ENCODE measurements around the gene RIT1. TPM values are rescaled to one million over a fixed set of nuclear protein-coding genes. Genes with fewer than 3 reads are reported as not detected.

The RIT1 gene
- total RNA-seq, 1 donor from 2014 or later: 35.3 TPM

DNA sequence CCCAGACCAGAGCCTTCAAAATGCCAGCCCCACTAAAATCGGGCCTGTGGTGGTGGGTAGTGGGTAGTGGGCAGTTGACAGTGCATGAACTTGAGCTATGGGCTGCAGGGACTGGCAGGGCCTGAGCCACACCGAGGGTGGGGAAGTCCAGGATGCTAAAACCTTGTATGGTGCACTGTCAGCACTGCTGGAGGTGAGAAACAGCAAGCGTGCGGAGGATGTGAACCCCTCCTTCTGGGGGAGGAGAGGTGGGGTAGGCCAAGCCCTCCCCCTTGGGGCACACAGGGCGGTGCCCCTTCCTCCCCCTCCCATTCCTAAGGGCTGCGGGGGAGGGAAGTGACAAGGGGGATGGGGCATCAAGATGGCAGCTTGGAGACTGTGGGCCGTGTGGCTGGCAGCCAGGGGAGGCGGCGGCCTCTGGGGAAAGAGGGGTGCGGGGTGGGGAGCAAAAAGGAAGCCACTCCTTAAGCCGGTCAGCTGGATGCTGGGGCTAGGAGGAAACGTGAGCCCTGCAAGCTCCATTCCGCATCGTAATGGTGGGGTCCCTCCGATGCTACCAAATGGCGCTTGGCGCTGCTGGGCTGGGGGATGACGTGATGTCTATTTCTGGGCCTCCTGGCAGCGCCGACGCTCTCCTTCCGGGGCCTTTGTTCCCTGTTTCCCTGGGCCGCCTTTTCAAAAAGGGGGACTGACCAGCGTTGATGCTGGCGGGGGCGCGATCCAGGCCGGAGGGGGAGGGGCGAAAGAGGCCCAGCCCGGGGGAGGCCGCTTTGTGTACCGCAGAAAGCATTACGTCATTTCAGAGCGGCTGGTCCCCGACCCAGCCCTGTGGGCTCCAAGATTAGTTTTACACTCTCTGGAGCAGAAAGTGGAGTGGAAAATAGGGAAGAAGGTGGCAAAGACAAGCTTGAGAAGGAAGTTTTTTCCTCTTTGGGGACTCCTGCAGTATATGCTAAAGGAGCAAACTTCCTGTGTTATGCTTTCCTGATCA is 51.0 kb downstream of the RIT1 start:
- Mint-ChIP-seq H3K36me3 (peaks cover 6% of the 10 kb centered on the region), H3K9me3 (no peaks in the 10 kb centered on the region), H3K27ac (no peak overlapping the region), H3K4me1 (ENCODE audit: unreplicated experiment) (peaks cover 13% of the 10 kb centered on the region), H3K27me3 (peaks cover 22% of the 10 kb centered on the region), H3K4me3 (no peak overlapping the region)
- no peak for DNase-seq (ENCODE audit: extremely low spot score, unreplicated experiment)
- TF ChIP-seq, protein P1, sequence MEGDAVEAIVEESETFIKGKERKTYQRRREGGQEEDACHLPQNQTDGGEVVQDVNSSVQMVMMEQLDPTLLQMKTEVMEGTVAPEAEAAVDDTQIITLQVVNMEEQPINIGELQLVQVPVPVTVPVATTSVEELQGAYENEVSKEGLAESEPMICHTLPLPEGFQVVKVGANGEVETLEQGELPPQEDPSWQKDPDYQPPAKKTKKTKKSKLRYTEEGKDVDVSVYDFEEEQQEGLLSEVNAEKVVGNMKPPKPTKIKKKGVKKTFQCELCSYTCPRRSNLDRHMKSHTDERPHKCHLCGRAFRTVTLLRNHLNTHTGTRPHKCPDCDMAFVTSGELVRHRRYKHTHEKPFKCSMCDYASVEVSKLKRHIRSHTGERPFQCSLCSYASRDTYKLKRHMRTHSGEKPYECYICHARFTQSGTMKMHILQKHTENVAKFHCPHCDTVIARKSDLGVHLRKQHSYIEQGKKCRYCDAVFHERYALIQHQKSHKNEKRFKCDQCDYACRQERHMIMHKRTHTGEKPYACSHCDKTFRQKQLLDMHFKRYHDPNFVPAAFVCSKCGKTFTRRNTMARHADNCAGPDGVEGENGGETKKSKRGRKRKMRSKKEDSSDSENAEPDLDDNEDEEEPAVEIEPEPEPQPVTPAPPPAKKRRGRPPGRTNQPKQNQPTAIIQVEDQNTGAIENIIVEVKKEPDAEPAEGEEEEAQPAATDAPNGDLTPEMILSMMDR (conservative IDR thresholded peaks at IDR 0.05): no peak

DNA sequence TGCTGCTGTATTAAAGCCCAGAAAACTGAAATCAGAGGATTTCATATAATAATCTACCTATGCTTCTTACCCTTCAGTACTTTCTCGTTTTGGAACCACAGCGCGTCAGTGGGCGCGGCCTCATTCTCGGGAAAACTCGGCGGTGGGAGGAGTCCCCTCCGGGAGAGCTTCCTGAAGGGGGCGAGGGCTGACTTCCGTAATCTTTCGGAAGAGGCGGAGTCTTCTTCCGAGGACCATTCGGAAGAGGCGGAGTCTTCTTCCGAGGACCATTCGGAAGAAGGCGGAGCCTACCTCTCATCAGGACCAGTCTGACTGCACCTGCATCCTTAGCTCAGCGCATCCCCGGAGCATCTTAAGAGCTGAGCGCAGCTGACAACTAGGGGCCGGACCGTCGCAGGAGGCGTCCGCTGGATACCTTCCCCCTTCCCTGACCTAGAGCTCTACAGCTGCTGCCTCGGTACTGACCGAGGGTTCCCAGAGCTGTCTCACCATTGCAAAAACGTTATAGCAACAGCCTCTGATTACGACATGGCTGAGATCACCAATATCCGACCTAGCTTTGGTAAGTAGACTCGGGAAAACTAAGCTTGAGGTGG is 51.8 kb downstream of the RIT1 start, which contains the start of gene SYT11:
SYT11 (plus strand) TSS at position 334 of the 596 bp plus-strand sequence; CDS start at position 529, 195 bp downstream.
- TF ChIP-seq, protein P1 (conservative IDR thresholded peaks at IDR 0.05): no peak
- Mint-ChIP-seq H3K27ac (peak within 1 kb of the TSS; percentile 83), H3K4me3 (peak within 1 kb of the TSS; percentile 89)

DNA sequence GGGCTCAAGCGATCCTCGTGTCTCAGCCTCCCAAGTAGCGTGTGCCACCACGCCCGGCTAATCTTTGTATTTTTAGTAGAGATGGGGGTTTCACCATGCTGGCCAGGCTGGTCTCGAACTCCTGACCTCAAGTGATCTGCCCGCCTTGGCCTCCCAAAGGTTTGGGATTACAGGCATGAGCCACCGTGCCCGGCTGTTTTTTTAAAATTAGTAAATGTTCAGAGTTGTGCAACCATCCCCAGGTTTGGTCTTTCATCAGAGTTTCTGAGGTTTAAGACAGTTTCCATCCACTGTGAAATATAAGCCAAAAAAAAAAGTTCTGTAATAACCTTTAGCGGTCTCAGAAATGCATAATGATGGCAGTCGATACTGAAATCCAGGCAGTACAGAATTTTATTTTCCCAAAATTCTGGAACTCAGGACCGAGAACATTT is 52.3 kb downstream of the RIT1 start:
- TF ChIP-seq, protein P1 (conservative IDR thresholded peaks at IDR 0.05): no peak
- H3K27ac Mint-ChIP-seq: peak overlapping the region; percentile 83
- H3K4me1 Mint-ChIP-seq (ENCODE audit: unreplicated experiment): peaks cover 13% of the 10 kb centered on the region
- DNase-seq (ENCODE audit: extremely low spot score, unreplicated experiment): no peak
- peaks cover 22% of the 10 kb centered on the region for H3K27me3 Mint-ChIP-seq
- H3K4me3 Mint-ChIP-seq: peak overlapping the region; percentile 89
- H3K36me3 Mint-ChIP-seq: peaks cover 9% of the 10 kb centered on the region
- H3K9me3 Mint-ChIP-seq: no peaks in the 10 kb centered on the region

More for the DNA sequence above, 51.8 kb downstream of the RIT1 start, which contains the start of gene SYT11:
- H3K36me3 Mint-ChIP-seq: peaks cover 9% of the 10 kb centered on the region
- H3K4me1 Mint-ChIP-seq (ENCODE audit: unreplicated experiment): peaks cover 13% of the 10 kb centered on the region
- DNase-seq (ENCODE audit: extremely low spot score, unreplicated experiment): peak; percentile 89
- no peaks in the 10 kb centered on the region for H3K9me3 Mint-ChIP-seq
- peaks cover 22% of the 10 kb centered on the region for H3K27me3 Mint-ChIP-seq

DNA sequence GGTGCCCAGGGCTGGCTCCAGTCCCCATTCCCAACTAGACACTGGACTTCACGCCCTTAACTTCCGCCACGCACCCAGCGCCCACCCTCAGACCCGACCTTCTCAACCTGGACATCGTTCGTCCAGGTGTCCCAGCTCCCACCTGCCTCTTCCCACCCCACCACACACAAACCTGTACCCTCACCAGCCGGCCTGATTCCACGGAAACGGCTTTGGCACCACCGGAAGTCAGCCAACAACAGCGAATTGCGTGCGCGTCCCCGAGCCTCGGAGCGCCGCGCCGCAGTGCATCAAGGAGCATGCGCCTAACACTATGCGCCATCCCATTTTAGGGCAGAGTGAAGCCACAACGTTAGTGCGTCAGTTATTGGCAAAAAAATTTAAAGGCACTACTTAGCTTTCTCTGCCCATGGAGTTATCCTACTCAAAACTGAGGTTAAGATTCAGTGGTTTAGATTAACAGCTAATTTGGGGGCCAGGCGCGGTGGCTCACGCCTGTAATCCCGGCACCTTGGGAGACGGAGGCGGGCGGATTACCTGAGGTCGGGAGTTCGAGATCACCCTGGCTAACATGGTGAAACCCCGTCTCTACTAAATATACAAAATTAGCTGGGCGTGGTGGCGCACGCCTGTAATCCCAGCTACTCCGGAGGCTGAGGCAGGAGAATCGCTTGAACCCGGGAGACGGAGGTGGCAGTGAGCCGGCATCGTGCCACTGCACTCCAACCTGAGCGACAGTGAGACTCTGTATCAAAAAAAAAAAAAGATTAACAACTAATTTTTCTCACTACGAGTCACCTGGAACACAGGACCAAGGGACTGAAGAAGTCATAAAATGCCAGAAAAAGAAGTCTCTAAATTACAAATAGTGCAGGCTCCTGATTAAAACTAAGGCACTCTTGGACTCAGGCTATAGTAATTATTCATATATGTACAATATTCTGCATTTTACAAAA is 53.9 kb downstream of the RIT1 start, which contains the start of gene GON4L:
GON4L (minus strand) TSS at position 240 of the 956 bp plus-strand sequence. CDS start 3,434 bp downstream, outside the sequence.
- peak within 1 kb of the TSS; percentile 98 for H3K27ac Mint-ChIP-seq
- peaks cover 13% of the 10 kb centered on the region for H3K4me1 Mint-ChIP-seq (ENCODE audit: unreplicated experiment)
- H3K4me3 Mint-ChIP-seq: peak within 1 kb of the TSS; percentile 100
- peaks cover 16% of the 10 kb centered on the region for H3K27me3 Mint-ChIP-seq
- TF ChIP-seq, protein P1 (conservative IDR thresholded peaks at IDR 0.05): no peak
- peak; percentile 85 for DNase-seq (ENCODE audit: extremely low spot score, unreplicated experiment)
- H3K36me3 Mint-ChIP-seq: peaks cover 15% of the 10 kb centered on the region
- no peaks in the 10 kb centered on the region for H3K9me3 Mint-ChIP-seq
